Rectal smooth muscle tissue (tissue), 1 donor: ENCODE results near the gene CHAMP1.

Experiments
- H3K27ac ChIP-seq: one replicate; pipeline ENCODE4 v1.7.0; 2013; ENCODE audit warnings: low read depth, low read length, inconsistent platforms
- H3K27me3 ChIP-seq: one replicate; pipeline ENCODE4 v1.7.0; 2013; ENCODE audit warnings: low read length; ENCODE audit not compliant: control insufficient read depth, insufficient read depth
- H3K36me3 ChIP-seq: one replicate; pipeline ENCODE4 v1.7.0; 2013; ENCODE audit warnings: low read length; ENCODE audit not compliant: control insufficient read depth, insufficient read depth
- H3K4me1 ChIP-seq: one replicate; pipeline ENCODE4 v1.7.0; 2013; ENCODE audit warnings: low read length; ENCODE audit not compliant: control insufficient read depth, insufficient read depth
- H3K4me3 ChIP-seq: one replicate; pipeline ENCODE4 v1.7.0; 2013; ENCODE audit warnings: low read length
- H3K9ac ChIP-seq: one replicate; pipeline ENCODE4 v1.7.0; 2013; ENCODE audit warnings: low read length

CHAMP1 gene

DNA sequence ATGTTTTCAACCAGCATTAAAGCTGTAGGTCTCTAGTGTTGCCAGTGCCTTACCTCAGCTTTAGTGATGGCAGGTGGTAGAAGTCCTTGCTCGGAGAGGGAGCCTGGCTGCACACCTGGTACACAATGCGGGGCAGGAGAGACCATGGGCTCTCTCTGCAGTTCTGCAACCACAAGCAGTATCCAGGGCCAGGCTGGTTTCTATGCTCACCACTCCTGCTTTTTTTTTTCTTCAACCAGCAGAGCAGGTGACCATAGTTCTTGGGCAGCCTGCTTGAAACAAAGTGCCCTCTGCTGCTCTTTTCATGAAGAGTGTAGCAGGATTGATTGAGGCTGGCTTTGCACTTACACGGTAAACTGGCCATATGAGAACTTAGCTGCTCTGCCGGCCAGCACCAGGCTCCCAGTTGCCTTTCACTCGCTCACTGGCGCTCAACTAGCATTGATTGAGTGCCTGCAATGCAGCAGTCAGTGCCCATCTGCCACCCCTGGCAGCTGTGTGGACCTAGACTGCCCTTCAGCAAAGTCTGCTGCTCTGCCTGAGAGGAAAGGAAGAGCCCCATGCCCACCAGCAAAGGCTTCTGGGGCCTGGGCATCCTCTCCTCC lies 4.4 kb upstream of the CHAMP1 start:
- Histone ChIP-seq H3K36me3 (peaks cover 2% of the 10 kb centered on the region), H3K9ac (no peak overlapping the region), H3K4me3 (no peak overlapping the region)

DNA sequence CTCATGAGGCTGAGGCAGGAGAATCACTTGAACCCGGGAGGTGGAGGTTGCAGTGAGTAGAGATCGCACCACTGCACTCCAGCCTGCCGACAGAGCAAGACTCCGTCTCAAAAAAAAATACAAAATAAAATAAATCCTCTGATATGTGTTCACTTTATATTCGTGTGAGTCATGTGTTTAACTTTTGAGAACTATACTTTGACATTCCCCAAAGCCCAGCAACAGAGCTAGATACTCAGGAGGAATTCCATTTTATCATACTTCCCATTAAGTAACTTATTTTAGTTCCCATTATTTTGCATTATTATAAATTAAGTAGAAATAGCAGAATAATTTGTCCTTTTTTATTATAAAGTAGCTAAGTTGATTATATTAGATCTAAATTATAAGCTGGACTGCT lies 3.3 kb upstream of the CHAMP1 start:
- peaks cover 2% of the 10 kb centered on the region for H3K36me3 ChIP-seq
- peaks cover 15% of the 10 kb centered on the region for H3K4me1 ChIP-seq
- no peak overlapping the region for H3K4me3 ChIP-seq
- no peak overlapping the region for H3K27ac ChIP-seq
- H3K27me3 ChIP-seq = no peaks in the 10 kb centered on the region
- H3K9ac ChIP-seq = no peak overlapping the region

More for the DNA sequence above, 4.4 kb upstream of the CHAMP1 start:
- peaks cover 7% of the 10 kb centered on the region for H3K4me1 ChIP-seq
- H3K27ac ChIP-seq = no peak overlapping the region
- H3K27me3 ChIP-seq = no peaks in the 10 kb centered on the region

DNA sequence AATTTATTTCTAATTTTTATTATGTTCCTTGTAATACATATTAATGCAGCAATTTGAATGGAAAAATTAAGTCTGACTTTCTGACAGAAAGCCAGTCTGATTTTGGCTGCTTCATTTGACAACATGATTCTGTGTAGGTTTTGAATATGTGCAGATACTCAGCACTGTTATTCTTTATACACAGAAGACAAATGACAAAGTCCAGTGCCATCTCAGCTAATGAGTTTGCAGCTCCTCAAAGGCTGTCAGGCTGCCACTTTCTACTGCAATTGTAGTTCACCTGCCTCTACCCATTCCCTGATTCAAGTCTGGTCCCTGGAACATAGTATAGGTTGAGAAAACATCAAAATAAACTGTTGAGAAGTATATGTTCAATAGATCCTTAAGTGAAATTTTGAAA lies 2.9 kb upstream of the CHAMP1 start:
- peaks cover 15% of the 10 kb centered on the region for H3K4me1 ChIP-seq
- H3K9ac ChIP-seq = no peak overlapping the region
- peaks cover 2% of the 10 kb centered on the region for H3K36me3 ChIP-seq
- H3K27me3 ChIP-seq = no peaks in the 10 kb centered on the region
- no peak overlapping the region for H3K4me3 ChIP-seq
- no peak overlapping the region for H3K27ac ChIP-seq

DNA sequence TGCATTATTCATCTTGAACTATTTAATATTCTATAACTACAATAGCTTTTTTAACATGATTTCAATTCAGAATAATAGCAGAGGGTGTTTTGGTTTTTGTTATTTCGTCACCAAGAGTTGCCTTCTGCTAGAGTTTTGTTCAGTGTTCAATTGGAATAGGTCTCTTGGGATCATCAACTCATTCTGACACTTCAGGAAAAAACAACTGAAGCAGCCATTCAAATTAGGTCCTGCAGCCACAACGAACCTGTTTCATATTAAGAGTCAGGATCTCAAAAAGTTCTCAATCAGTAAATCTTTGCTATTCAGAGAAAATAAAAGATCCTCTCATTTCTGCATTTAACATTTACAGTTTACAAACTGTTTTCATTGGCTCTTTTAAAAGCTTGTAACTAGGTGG lies 2.4 kb upstream of the CHAMP1 start:
- Histone ChIP-seq H3K9ac (no peak overlapping the region), H3K27ac (no peak overlapping the region), H3K4me1 (peaks cover 15% of the 10 kb centered on the region), H3K36me3 (peaks cover under 1% of the 10 kb centered on the region), H3K27me3 (no peaks in the 10 kb centered on the region), H3K4me3 (no peak overlapping the region)

DNA sequence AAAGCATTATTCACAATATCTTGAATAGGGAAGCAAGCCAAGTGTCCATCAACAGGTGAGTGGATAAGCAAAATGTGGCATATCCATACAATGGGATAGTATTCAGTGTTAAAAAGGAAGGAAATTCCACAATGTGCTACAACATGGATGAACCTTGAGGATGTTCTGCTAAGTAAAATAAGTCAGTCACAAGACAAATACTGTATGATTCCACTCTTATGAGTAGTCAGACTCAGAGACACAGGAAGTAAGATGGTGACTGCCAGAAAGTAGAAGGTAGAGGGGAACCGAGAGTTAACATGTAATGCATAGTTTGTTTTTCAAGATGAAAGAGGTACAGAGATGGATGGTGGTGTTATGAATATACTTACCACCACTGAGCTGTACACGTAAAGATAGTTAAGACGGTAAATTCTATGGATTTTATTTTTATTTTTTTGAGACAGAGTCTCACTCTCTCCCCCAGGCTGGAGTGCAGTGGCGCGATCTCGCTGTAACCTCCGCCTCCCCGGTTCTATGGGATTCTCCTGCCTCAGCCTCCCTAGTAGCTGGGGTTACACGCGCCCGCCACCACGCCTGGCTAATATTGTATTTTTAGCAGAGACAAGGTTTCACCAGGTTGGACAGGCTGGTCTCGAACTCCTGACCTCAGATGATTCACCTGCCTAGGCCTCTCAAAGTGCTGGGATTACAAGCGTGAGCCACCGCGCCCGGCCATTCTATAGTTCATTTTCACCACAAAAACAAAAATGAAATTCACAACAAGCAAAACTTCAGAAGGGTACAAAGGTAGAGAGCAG lies 1.0 kb upstream of the CHAMP1 start:
- Histone ChIP-seq H3K4me1 (peaks cover 15% of the 10 kb centered on the region), H3K36me3 (no peaks in the 10 kb centered on the region), H3K27me3 (no peaks in the 10 kb centered on the region), H3K27ac (peak overlapping the region; percentile 74), H3K4me3 (peak overlapping the region; percentile 83), H3K9ac (peak overlapping the region; percentile 1)

DNA sequence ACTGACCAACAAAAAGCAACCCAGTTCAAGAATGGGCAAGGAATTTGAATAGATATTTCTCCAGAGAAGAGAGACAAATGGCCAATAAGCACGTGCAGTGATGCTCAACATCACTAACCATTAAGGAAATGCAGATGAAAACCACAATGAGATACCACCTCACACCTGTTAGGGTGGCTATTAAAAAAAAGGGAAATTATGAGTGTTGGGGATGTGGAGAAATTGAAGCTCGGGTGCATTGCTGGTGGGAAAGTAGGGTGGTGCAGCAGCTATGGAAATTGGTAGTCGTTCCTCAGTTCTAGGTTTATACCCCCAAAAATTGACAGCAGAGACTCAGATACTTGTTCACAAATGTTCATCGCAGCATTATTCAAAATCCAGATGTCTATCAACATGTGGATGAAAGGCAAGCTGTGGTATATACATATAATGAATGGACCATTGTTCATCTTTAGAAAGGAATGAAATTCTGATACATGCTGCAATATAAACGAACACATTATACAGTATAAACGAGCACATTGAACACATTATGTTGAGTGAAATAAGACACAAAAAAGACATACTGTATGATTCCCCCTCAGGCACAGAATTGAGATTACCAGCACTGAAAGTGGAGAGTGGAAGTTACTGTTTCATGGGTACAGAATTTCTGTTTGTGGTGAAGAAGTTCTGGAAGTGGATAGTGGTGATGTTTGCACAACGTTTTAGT lies 927 bp downstream of the CHAMP1 start:
- Histone ChIP-seq H3K27ac (peak overlapping the region; percentile 74), H3K9ac (peak overlapping the region; percentile 77), H3K27me3 (no peaks in the 10 kb centered on the region), H3K4me3 (peak overlapping the region; percentile 83), H3K4me1 (peaks cover 15% of the 10 kb centered on the region), H3K36me3 (no peaks in the 10 kb centered on the region)

DNA sequence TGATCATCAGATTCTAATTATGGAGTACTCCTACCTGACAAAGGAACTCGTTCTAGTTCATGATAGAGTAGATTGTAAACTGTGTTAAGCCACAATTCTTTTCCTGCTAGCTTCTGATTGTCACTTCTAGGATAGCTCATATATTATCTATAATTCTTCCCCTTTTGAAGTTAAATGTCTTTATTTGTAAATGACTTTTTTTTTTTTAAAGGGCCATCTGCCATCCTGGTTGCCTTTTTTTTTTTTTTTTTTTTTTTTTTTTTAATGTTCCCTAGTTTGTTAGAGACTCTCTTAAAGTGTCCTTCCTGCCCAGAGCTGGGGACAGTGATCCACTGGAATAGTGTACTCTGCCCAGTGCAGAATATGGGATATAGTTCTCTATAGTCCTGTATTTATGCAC lies 4.3 kb downstream of the CHAMP1 start:
- Histone ChIP-seq H3K27ac (no peak overlapping the region), H3K4me1 (peaks cover 11% of the 10 kb centered on the region), H3K36me3 (peaks cover 8% of the 10 kb centered on the region), H3K27me3 (no peaks in the 10 kb centered on the region), H3K4me3 (no peak overlapping the region), H3K9ac (no peak overlapping the region)

DNA sequence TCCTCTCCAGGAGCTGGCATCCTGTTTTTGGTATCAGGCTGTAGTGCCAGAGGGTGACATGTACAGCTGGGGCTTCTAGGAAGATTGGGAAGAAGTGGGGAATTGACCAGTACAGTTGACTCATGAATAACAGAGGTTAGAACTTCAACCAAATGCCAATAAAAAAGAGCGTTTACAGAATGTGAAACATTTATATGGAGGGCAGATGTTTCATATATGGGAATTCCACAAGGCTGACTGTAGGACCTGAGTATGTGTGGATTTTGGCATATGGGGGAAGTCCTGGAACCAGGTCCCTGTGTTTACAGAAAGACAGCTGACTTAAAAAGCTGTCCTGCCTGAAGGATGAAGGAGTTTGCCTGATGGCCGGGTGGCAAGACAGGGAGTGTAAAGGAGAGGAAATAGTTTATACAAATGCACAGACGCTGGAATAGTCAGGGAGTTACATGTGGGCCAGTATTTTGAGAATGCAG lies 5.2 kb downstream of the CHAMP1 start:
- H3K4me1 ChIP-seq = peaks cover 9% of the 10 kb centered on the region
- no peak overlapping the region for H3K4me3 ChIP-seq
- peaks cover 12% of the 10 kb centered on the region for H3K36me3 ChIP-seq
- H3K9ac ChIP-seq = no peak overlapping the region
- no peaks in the 10 kb centered on the region for H3K27me3 ChIP-seq
- no peak overlapping the region for H3K27ac ChIP-seq

DNA sequence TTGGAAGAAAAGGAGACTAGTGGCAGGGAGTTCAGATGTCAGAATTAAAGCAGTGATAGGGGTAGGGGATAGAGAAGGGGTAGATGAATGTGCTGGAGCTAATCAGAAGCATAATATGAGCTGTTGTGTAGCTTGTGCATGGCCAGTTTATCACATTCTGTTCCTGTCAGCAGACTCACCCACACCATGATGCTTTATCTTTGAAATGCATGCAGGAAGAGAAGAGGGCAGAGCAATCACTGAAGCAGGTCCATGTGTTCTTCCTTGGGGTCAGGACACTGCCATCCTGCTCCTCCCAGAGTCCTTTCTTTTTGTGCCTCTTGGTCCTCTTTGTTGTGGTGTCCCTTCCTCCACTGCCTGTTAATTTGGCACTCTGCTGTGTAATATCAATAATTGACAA lies 5.8 kb downstream of the CHAMP1 start:
- H3K27me3 ChIP-seq = no peaks in the 10 kb centered on the region
- no peak overlapping the region for H3K4me3 ChIP-seq
- peaks cover 17% of the 10 kb centered on the region for H3K36me3 ChIP-seq
- H3K4me1 ChIP-seq = peaks cover 7% of the 10 kb centered on the region
- no peak overlapping the region for H3K9ac ChIP-seq
- no peak overlapping the region for H3K27ac ChIP-seq

DNA sequence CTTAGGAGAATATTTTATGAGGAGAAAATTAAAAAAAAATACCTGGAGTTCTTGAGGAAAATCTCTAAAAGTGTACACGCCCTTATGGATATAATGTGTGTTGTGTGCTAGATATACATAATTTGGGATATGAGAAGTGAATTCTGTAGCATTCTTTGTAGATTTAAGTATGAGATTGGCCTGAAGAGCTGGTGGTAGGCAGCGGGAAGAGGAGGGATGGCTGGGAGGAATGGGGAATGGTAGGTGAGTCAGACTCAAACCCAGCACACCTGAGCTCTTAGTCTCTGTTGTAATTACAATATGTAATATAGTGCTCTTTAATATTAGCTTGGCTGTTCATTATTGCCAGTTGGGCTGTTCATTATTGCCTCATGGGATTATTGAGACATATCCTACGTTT lies 7.0 kb downstream of the CHAMP1 start:
- Histone ChIP-seq H3K27ac (no peak overlapping the region), H3K36me3 (peaks cover 17% of the 10 kb centered on the region), H3K9ac (no peak overlapping the region), H3K27me3 (no peaks in the 10 kb centered on the region), H3K4me3 (no peak overlapping the region), H3K4me1 (no peaks in the 10 kb centered on the region)

DNA sequence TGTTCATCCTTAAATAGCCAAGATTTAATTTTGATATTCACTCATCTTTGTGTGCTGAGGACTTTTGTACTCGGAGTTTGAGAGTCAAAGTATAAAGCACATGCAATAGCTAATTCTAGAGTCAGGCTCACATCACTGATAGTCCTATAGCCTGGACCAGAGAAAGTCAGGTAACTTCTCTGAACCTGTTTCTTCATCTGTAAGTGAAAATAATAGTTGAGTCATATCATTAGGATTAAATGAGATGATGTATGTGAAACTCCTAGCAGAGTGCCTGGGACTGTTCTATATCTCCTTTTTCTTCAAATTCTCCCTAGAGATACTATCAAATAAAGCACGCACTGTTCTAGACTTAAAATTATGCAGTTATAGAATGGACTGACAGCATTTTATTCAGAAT lies 9.0 kb downstream of the CHAMP1 start:
- H3K36me3 ChIP-seq = peaks cover 21% of the 10 kb centered on the region
- no peaks in the 10 kb centered on the region for H3K4me1 ChIP-seq
- H3K27ac ChIP-seq = no peak overlapping the region

DNA sequence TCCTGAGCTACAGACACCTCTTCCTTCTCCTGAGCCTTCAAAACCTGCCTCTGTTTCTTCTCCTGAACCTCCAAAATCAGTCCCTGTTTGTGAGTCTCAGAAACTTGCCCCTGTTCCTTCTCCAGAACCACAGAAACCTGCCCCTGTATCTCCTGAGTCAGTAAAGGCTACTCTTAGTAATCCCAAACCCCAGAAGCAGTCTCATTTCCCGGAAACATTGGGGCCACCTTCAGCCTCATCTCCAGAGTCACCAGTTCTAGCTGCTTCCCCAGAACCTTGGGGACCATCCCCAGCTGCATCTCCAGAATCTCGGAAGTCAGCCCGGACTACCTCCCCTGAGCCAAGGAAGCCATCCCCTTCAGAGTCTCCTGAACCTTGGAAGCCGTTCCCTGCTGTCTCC lies 10.0 kb downstream of the CHAMP1 start:
- Histone ChIP-seq H3K36me3 (peaks cover 21% of the 10 kb centered on the region), H3K9ac (no peak overlapping the region), H3K4me3 (no peak overlapping the region), H3K4me1 (no peaks in the 10 kb centered on the region), H3K27ac (no peak overlapping the region), H3K27me3 (no peaks in the 10 kb centered on the region)

More for the DNA sequence above, 9.0 kb downstream of the CHAMP1 start:
- Histone ChIP-seq H3K4me3 (no peak overlapping the region), H3K9ac (no peak overlapping the region), H3K27me3 (no peaks in the 10 kb centered on the region)
